T follicular helper cell (primary cell): Measurements from ENCODE around the gene EHMT1.
"Not testable (repeated sequence)": the region's sequence is repeated elsewhere in the genome, so short reads cannot be mapped to it uniquely, and the experiment has no call there.

Source experiments
- DNase-seq: peaks from one replicate; pipeline ENCODE4 v3.0.0-alpha.2; 2020; ENCODE audit warnings: low read depth

Gene EHMT1

DNA sequence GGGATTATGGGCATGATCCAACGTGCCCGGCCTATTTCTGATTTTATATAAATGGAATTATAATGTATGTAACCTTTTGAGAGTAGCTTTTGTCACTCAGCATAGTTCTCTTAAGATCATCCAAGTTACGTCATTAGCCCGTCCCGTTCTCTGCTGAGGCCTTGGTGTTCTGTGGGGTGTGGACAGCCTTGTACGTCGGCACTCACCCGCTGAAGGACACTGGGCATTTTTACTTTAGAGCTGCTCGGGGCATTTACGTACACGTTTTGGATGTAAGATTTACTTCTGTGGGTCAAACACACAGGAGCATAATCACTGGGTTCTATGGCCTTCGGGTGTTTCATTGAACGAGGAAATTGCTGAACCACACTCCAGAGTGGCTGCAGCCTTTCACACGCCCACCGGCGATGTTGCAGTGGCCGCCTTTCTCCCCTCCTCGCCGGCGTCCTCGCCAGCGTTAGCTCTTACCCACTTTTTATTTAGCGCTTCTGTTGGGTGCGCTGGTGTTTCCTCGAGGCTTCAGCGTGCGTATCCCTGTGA lies 101.8 kb downstream of the EHMT1 start:
- no peak for DNase-seq

DNA sequence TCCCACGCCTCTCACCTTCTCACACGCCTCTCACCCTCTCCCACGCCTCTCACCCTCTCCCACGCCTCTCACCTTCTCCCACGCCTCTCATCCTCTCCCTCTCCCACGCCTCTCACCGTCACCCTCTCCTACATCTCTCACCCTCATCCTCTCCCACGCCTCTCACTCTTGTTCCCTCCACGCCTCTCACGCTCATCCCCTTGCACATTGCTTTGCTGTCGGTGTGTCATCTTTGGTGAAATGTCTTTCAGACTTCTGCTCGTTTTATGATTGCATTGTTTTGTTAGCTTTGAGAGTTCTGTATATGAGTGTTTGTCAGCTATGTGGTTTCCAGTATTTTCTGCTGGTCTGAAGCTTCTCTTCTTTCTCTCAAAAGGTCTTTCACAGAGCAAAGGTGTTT lies 102.7 kb downstream of the EHMT1 start:
- no peak for DNase-seq

DNA sequence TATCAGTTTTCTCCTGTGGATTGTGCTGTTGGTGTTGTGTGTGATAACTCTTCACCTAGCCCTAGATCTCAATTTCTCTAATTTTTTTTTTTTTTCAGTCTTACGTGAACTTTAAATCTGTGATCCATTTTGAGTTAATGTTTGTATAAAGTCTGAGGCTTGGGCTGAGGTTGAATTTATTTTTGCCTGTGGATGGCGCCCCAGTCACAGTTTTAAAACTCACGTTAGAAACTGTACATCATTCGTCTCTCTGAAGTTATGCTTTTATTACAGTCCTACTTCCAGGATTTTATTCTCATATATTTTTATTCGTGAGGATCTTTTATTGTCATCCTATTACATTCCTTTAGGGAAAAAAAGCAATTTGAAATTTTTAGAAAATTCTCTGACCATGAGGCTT lies 103.1 kb downstream of the EHMT1 start:
- DNase-seq: no peak

DNA sequence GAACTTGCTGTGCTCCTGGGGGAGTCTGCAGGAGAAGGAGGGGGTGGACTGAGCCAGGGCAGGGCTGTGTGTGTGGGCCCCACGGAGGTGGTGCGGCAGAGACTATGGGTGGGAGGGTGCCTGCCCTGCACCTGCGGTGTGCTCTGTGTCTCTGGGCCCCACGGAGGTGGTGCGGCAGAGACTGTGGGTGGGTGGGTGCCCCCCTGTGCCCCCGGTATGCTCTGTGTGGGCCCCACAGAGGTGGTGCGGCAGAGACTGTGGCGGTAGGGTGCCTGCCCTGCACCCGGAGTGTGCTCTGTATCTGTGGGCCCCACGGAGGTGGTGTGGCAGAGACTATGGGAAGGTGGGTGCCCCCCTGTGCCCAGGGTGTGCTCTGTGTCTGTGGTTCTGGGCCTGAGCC lies 103.7 kb downstream of the EHMT1 start:
- no peak for DNase-seq

DNA sequence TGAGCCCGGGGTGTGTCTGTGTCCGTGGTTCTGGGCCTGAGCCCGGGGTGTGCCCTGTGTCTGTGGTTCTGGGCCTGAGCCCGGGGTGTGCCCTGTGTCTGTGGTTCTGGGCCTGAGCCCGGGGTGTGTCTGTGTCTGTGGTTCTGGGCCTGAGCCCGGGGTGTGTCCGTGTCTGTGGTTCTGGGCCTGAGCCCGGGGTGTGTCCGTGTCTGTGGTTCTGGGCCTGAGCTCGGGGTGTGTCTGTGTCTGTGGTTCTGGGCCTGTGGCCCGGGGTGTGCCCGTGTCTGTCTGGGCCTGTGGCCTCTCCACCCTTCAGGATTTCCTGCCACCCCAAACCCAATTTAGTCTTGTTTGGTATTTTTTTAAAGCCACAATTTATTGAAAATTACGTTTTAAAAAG lies 104.6 kb downstream of the EHMT1 start:
- not testable (repeated sequence) for DNase-seq

DNA sequence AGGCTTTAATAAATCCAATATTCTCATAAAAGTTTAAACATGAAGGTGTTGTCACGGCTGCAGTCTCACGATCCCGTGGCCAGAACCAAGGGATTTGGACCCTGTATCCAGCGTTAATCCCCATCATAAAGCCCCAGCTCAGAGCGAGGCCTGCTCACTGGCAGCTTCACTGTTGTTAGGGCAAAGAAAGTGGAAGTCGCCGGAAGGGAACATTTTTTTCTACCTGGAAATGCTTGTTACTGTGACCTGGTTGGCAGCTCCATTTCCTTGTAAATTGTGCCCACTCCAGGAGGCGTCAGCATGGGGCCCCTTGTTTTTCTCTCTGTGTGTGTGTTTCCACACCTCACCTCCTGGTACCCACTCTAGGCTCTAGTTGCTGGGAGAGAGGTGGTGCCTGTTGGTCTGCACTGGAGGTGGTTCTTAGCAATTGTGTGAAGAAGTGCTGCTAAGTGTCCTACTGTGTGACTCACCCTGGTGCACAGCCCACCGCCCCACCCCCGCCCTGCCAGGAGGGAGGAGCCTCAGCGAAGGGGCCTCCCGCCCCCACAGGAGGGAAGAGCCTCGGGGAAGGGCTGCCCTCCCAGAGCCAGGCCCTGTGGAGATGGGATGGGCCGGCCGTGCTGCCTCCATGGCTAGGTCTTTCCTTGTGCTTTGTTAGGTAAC lies 105.1 kb downstream of the EHMT1 start:
- no peak for DNase-seq

DNA sequence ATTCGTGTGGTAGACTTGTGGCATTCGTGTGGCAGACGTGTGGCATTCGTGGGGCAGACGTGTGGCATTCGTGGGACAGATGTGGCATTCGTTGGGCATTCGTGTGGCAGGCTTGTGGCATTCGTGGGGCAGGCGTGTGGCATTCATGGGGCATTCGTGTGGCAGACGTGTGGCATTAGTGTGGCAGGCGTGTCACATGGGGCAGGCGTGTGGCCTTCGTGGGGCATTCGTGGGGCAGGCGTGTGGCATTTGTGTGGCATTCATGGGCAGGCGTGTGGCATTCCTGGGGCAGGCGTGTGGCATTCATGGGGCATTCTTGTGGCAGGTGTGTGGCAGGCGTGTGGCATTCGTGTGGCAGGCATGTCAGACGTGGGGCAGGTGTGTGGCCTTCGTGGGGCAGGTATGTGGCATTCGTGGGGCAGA lies 106.0 kb downstream of the EHMT1 start:
- DNase-seq: no peak

DNA sequence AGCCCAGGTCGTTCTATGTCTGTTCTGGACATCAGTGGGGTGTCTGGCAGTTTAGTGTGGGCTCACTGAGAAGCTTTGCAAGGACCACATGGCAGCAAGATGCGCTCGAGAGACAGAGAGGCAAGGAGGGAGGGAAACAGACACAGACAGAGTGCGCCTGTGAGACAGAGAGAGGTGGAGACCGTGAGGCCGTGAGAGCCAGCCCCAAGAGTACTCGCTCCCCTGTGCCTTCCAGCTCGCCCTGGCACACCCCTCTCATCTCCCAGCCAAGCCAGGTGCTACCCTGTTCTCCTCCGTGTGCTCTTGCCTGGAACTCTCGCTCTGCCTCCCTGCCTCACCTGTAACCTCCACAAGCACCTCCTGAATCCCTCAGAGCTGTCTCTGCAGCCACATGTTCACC lies 106.8 kb downstream of the EHMT1 start:
- DNase-seq: no peak

DNA sequence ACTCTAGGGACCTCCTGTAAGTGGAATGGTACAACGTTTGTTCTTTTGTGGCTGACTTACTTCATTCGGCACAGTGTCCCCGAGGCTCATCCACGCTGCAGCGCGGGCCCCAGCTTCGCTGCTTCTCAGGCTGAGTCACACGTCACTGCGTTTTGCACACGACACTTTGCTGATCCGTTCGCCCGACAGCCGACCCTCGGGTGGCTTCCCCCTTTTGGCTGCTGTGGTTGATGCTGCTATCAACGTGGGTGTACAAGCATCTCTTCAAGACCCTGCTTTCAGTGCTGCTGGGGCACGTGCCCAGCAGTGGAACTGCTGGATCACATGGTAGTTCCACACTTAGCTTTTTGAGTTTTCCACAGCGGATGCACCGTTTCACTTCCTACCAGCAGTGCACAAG lies 107.5 kb downstream of the EHMT1 start:
- not testable (repeated sequence) for DNase-seq

DNA sequence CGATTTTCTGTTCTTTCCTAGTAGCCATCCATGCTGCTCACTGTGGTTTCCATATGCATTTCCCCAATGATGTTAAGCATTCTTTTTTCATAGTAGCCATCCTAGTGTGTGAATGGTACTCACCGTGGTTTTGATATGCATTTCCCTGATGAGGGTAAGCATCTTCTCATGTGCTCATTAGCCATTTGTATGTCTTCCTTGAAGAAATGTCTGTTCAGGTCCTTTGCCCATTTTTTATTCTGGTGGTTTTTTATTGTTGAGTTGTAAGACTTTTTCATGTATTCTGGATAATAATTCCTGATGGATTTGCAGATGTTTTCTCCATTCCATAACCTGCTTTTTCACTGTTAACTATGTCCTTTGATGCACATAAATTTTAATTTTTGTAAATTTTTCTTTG lies 108.0 kb downstream of the EHMT1 start:
- no peak for DNase-seq

DNA sequence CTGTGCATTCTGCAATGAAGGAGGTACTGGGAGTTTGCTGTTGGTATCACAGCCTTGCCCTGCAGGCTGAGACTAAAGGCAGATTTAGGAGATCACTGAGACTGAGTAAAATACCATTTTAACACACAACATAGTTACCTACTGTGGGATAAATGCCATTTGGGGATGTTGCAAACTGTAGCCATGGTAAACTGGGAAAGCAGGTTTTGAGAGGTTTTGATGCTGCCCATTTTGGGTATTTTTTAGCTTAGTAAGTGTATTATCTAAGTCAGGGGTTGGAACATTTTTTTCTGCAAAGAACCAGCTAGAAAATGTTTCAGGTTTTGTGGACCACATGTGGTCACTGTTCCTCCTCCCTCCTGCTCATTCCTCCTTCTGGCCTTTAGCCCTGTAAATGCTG lies 108.9 kb downstream of the EHMT1 start:
- no peak for DNase-seq

DNA sequence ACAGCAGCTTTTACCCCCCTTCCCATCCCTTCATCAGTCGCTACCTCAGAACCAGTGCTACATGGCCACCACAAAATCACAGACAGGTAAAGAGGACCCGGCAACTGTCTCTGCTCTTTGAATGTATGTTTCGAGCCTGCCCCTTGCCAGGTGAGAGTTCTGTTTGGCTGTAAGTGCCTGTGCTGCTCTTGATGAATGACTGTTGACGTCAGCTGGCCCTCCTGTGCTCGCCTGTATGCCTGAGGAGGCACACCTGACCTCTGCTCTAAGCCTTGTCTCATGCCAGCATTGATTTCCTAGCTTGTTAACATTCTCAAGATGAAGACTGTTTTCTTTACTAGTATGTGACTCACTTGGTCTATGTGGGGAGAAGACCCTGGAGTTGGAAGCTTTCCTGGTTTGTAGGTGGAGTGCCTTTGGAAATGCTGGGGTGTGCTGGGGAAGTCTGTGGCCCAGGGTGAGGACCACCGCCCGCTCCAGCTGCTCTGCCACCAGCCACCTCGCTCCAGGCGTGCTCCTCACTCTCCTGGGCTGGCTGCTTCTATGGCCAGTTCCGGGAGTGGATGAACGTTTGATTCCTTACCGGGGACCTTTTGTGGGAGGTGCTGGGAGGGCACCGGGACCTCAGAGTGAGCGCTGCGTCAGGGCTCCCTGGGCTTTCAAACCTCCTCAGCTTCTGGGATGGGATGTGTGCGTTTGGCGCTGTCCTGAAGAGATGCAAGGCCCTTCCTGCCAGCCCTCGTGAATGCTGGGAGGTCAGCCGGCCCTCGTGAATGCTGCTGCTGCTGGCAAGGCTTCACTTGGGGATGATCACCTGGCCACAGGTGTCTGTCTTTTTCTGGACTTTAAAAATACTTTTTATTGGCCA lies 109.9 kb downstream of the EHMT1 start:
- DNase-seq: no peak

DNA sequence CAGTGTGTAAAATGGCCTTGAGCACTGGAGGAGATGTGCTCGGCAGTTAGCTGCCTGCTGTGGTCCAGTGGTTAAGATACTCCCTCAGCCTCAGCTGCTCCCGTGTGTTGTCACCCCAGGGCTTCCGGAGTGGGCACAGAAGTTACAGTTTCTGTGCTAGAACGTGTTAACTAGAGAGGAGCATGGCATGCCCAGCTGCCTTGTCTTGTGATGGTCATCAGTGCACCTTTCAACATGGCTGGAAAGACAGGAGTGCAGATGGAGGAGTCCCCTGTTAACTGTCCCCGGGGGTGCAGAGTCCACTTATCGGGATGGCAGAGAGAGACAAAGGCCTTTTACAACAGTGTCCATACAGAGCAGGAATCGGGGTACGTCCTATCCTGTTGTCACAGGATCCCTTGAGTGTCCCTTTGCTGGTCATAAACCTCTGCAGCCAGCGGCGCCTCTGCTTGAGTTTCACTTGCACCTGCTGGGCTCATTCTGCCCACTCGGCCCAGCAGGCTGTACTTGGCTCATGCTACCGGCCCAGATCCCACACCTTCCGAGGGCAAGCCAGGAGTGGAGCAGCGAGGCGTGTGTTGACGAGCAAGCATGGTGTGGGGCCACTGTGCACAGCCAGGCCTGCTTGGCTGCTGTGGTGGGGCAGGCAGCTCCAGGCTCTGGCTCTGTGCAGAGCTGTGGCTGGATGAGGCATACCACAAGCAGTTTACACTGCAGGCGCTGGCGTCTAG lies 112.6 kb downstream of the EHMT1 start:
- no peak for DNase-seq

DNA sequence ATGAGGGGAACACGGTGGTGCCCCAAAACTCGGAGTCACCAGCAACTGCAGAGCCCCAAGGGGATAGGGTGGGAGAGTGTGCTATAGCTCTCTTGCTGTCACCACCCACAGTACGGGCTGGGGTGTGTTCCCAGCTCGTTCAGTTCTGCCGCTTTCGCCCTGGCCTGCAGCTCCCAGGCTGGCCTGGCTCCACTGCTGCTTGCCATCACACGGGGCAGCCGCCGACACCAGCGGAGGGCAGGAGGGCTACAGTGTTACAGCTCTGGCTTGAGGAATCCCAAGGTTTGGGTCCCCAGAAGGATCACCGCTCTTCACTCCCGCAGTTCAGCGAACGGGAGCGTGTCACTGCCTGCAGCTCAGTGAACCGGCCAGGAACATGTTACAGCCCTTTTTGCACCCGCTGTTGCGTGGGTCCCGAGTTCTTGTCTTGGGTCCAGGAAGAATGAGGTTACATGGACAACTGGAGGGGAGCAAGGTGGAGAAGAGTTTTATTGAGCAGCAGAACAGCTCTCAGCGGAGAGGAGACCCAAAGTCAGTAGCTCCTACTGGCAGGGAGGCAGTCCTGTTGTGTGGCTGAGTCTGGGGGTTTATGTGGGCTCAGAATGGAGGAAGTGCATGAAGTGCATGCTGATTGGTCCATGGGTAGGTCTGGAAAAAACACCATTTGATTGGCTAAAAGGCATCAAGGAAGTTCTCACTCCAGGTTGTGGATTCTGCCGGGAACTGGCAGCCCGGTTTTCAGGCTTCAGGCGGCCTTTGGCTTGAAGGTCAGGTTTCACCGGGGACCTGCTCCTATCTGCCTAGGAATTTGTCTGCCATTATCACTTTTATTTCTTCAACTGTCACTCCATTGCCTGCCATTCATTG lies 113.4 kb downstream of the EHMT1 start:
- no peak for DNase-seq

DNA sequence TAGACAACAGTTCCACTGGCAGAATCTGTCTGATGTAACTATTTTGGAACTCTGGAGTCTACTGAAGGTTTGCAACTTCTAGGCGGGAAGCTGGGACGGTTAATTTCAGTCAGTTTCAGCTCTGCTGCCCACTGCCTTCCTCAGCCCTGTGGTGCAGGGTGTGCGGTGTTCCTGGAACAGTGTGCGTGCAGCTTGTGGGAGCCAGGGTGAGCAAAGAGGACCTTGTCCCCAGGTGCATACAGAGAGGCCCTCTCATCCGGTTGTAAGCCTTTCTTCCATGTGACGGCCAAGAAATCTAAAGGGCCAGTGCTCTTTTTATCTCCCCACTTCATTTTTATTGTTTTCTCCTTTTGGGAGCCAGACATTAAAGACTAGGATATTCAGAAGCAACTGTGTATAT lies 114.6 kb downstream of the EHMT1 start:
- no peak for DNase-seq

DNA sequence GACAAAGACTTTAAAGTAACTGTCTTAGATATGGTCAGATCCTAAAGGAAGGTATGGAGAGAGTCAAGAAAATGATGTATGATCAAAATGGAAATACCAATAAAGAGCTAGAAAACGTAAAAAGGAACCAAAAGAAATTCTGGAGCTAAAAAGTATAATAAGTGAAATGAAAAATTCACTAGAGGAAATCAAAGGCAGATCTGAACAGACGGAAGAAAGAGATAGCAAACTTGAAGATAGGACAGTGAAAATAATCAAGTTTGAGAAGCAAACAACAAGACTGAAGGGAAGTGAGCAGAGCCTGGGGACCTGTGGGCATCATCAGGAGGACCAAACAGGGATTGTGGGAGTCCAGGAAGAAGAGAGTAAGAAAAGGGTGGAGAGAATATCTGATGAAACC lies 115.4 kb downstream of the EHMT1 start:
- DNase-seq: no peak

DNA sequence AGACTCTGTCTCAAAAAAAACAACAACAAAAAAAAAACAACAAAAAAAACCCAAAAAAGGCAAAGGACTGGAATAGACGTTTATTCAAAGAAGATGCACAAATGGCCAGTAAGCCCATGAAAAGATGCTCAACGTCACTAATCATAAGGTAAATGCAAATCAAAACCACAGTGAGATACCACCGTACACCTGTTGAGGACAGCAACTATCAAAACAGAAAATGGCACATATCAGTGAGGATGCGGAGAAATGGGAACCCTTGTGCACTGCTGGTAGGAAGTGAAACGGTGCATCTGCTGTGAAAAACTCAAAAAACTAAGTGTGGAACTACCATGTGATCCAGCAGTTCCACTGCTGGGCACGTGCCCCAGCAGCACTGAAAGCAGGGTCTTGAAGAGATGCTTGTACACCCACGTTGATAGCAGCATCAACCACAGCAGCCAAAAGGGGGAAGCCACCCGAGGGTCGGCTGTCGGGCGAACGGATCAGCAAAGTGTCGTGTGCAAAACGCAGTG lies 119.4 kb downstream of the EHMT1 start:
- DNase-seq: not testable (repeated sequence)

DNA sequence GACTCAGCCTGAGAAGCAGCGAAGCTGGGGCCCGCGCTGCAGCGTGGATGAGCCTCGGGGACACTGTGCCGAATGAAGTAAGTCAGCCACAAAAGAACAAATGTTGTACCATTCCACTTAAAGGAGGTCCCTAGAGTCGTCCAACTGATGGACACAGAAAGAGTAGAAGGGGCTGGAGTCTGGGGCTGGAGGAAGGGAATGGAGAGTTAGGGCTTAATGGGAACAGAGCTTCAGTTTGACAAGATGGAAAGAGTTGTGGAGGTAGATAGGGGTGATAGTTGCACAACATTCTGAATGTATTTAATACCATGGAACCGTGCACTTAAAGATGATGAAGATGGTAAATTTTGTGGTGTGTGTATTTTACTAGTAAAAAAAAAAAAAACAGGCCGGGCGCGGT lies 119.9 kb downstream of the EHMT1 start:
- no peak for DNase-seq

DNA sequence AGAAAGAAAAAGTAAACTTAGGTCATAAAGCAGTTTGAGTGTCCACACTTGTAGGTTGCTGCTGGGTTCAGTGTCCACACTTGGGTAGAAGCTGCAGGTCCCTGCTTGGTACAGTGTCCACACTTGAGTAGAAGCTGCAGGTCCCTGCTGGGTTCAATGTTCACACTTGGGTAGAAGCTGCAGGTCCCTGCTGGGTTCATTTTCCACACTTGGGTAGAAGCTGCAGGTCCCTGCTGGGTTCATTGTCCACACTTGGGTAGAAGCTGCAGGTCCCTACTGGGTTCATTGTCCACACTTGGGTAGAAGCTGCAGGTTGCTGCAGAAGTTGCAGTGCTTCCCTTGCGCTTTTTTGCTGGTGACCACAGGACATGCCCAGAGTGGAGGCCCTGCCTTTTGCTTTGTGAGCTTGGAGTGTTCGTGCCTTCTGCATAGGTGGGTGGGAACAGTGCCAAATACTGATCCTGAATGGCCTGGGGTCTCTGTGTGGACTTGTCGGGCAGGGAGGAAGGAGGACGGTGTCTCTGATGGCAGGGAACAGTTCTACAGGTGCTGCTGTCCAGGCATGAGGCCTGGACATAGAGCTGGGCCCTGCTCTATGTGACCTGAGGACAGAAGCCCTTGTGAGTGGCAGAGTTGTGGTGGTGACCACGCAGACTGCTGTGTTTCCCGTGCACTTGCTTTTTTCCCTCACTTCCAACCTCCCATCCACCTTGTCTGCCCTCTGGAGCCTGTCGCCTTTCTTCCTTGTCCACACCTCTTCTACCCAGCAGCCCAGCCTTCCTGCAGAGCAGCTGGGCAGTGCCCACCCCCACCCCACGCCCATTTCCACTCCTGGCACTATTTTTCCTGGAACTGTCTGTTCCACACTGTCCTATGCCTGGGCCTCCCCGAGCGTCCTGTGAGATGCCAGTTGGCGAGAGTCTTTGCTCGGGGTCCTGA lies 120.8 kb downstream of the EHMT1 start:
- no peak for DNase-seq

DNA sequence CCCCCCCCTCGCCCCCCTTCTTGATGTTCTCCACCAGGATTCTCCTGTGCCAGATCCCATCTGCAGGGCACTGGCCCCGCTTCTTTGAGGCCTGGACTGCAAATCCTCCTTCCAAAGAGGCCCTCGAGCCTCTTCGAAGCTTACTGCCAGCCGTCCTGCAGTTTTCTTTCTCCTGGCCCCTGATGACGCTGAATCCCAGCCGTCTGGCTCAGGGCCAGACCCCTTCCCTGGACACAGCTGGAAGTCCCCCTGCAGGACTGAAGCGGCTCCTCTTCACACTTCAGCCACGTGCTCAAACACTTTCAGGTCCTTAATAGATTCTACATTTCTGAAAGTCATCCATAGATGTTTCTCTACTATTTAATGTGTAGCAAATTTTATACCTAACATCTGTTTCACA lies 121.5 kb downstream of the EHMT1 start:
- no peak for DNase-seq
